Esophagus (tissue), 2 donors: ENCODE data around the gene TPD52L1. TPM values are rescaled to one million over a fixed set of nuclear protein-coding genes. Genes with fewer than 3 reads are reported as not detected.

ENCODE experiments used
- H3K27ac ChIP-seq, 2 donors: one replicate each; pipeline ENCODE4 v1.5.1; 2013; ENCODE audit warnings: low read depth in 2 of 2, mild to moderate bottlenecking in 2 of 2, inconsistent platforms in 1 of 2, low read length in 1 of 2, moderate library complexity in 1 of 2
- H3K27me3 ChIP-seq, 2 donors: one replicate each; pipeline ENCODE4 v1.6.1; 2013; ENCODE audit warnings: low read length in 2 of 2, control low read depth in 1 of 2, mild to moderate bottlenecking in 1 of 2; ENCODE audit not compliant: insufficient read depth in 2 of 2, control insufficient read depth in 1 of 2
- H3K36me3 ChIP-seq, 2 donors: one replicate each; pipeline ENCODE4 v1.6.1; 2013; ENCODE audit warnings: low read length in 1 of 2; ENCODE audit not compliant: control insufficient read depth in 2 of 2, insufficient read depth in 2 of 2
- H3K4me1 ChIP-seq, 2 donors: one replicate each; pipeline ENCODE4 v1.6.1; 2013; ENCODE audit warnings: low read length in 1 of 2; ENCODE audit not compliant: control insufficient read depth in 2 of 2, insufficient read depth in 2 of 2
- H3K4me3 ChIP-seq, 2 donors: one replicate each; pipeline ENCODE4 v1.5.1; 2013; ENCODE audit warnings: low read length in 2 of 2, mild to moderate bottlenecking in 2 of 2, low read depth in 1 of 2, moderate library complexity in 1 of 2
- H3K9me3 ChIP-seq, 2 donors: one replicate each; pipeline ENCODE4 v1.6.1; 2013; ENCODE audit warnings: mild to moderate bottlenecking in 2 of 2, low read depth in 1 of 2, low read length in 1 of 2, moderate library complexity in 1 of 2; ENCODE audit not compliant: control insufficient read depth in 2 of 2, insufficient read depth in 1 of 2
- WGBS, 2 donors: extraction: QIAGEN DNeasy Blood & Tissue Kit; methylation state at CpG; one replicate each; pipeline ENCODE4 v1.1.7; 2013; 5-methylcytosine and 5-hydroxymethylcytosine counted together
- polyA plus RNA-seq, 2 donors: library from polyadenylated mRNA; stranded (reverse); fragments of 200-250 nt; gene quantifications; one replicate each; pipeline ENCODE4 v1.2.3, GENCODE V29; 2013
- donor health status: healthy with polysubstance abuse.
- donor health status: Bipolar disorder and iron deficiency.

TPD52L1 gene
- polyA plus RNA-seq, 2 donors = 154 to 245 TPM

GRCh38 chr6:125299257-125299656 lies 145.7 kb downstream of the TPD52L1 start:
- Histone ChIP-seq H3K4me3 (no peak overlapping the region), H3K27ac (no peak overlapping the region), H3K36me3 (peaks cover 3 to 7% of the 10 kb centered on the region in 2 donors), H3K9me3 (no peaks in the 10 kb centered on the region), H3K4me1 (no peaks in the 10 kb centered on the region), H3K27me3 (no peaks in the 10 kb centered on the region)
- WGBS, 2 donors = 82 to 90% methylated on average over 3 of the region's 3 CpGs

DNA sequence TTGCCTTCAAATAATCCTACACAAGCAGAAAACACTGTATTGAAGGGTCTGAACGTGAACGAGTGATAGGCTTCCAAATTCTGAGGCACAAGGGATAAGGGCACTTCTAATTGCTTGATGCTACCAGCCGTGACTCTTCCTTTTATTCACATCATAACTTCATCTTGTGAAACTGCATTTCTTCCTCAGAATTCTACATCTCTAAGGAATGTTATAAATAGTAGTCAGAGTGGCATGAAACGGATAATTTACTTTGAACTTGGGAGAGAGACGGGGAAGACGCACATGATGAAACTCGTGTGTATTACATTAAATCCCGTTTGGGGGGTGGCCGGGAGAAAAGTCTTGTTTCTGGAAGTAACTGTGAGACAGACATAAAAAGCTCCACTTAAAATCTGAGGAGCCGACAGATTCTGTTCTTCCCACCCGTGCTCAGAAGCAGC lies 147.4 kb downstream of the TPD52L1 start:
- Histone ChIP-seq H3K27me3 (no peaks in the 10 kb centered on the region), H3K4me1 (no peaks in the 10 kb centered on the region), H3K4me3 (peak overlapping the region; percentile 77 to 93), H3K27ac (peak overlapping the region; percentile 94 to 96), H3K36me3 (peaks cover 3 to 7% of the 10 kb centered on the region in 2 donors), H3K9me3 (no peaks in the 10 kb centered on the region)
- 3% methylated on average over 11 of the region's 11 CpGs for WGBS, 2 donors

GRCh38 chr6:125301435-125302391 lies 148.1 kb downstream of the TPD52L1 start, which contains the start of gene HDDC2:
Gene HDDC2, minus strand, starts transcription at chr6:125301967. Its CDS starts 35 bp downstream, at chr6:125301932.
- H3K27me3 ChIP-seq = no peaks in the 10 kb centered on the region
- peak within 1 kb of the TSS; percentile 94 to 96 for H3K27ac ChIP-seq
- no peaks in the 10 kb centered on the region for H3K9me3 ChIP-seq
- H3K4me1 ChIP-seq = no peaks in the 10 kb centered on the region
- H3K4me3 ChIP-seq = peak within 1 kb of the TSS; percentile 77 to 93
- 4 to 5% methylated on average over 52 to 67 of the region's 67 CpGs for WGBS, 2 donors
- H3K36me3 ChIP-seq = peaks cover 3 to 7% of the 10 kb centered on the region in 2 donors

DNA sequence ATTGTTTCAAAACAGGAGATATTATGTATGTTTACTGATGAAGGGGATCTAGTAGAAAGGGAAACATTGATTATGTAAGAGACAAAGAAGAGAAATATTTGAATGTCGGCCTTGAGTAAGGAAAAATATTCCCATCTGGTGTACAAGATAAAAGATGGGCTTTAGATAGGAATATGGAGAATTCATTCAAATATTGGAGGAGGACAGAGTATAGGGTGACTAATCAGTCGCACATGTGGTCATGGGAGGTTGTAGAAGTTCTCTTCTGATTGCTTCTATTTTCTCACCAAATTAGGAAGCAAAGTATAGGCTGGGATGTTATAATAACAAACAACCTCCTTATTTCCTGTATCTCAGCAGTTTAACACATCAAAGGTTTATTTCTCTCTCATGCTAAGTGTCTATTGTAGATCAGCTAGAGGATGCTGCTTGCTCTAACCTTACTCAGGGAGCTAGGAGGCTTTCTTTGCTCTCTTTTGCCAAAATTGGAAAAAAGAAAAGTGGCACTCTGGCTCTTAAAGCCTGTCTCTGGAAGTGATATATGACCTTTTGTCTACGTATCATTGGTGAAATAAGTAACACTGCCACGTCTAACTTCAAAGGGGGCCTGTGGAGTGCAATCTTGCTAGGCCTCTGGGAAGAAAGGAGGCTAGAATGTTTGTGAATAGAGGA lies 149.4 kb downstream of the TPD52L1 start:
- Histone ChIP-seq H3K4me1 (no peaks in the 10 kb centered on the region), H3K4me3 (no peak overlapping the region), H3K36me3 (peaks cover 3 to 4% of the 10 kb centered on the region in 2 donors), H3K9me3 (no peaks in the 10 kb centered on the region), H3K27ac (peak overlapping the region; percentile 72 to 74), H3K27me3 (no peaks in the 10 kb centered on the region)
- 82% methylated on average over 4 of the region's 4 CpGs for WGBS, 2 donors

- H3K27me3 ChIP-seq = no peaks in the 10 kb centered on the region
- peaks cover 0 to 4% of the 10 kb centered on the region in 2 donors for H3K36me3 ChIP-seq
- H3K27ac ChIP-seq = peak overlapping the region; percentile 72 to 74
- H3K4me1 ChIP-seq = no peaks in the 10 kb centered on the region
- H3K4me3 ChIP-seq = no peak overlapping the region
- 56% methylated on average over 1 of the region's 1 CpG; no CpG with 5 or more reads in 1 of the 2 donors for WGBS, 2 donors
- H3K9me3 ChIP-seq = no peaks in the 10 kb centered on the region
Measured at GRCh38 chr6:125303512-125303854, 149.9 kb downstream of the TPD52L1 start.

- 87 to 91% methylated on average over 3 of the region's 3 CpGs for WGBS, 2 donors
- Histone ChIP-seq H3K27ac (no peak overlapping the region), H3K4me3 (no peak overlapping the region), H3K4me1 (no peaks in the 10 kb centered on the region), H3K9me3 (no peaks in the 10 kb centered on the region), H3K27me3 (no peaks in the 10 kb centered on the region), H3K36me3 (no peaks in the 10 kb centered on the region)
Measured at GRCh38 chr6:125304970-125305660, 151.5 kb downstream of the TPD52L1 start.

DNA sequence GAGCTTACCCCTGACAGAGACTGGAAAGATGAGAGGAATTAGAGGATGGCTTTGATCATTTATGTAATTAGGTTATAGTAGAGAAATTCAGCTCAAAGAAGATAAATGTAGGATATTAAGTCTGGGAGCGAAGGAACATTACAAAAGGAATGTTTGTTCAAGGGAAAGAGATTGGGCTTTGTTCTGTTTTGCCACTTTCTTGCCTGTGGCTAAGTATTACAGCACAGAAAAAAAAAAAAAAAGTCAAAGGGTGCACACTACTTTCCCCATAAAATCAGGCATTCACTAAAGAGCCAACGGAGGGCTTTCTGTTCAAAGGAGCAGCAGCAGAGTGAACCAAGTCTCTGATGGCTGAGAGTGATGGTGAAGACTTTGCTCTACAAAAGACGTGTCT lies 153.2 kb downstream of the TPD52L1 start:
- Histone ChIP-seq H3K4me1 (no peaks in the 10 kb centered on the region), H3K4me3 (no peak overlapping the region), H3K27ac (no peak overlapping the region), H3K27me3 (no peaks in the 10 kb centered on the region), H3K9me3 (no peaks in the 10 kb centered on the region), H3K36me3 (no peaks in the 10 kb centered on the region)
- WGBS, 2 donors = 68 to 71% methylated on average over 3 of the region's 3 CpGs

DNA sequence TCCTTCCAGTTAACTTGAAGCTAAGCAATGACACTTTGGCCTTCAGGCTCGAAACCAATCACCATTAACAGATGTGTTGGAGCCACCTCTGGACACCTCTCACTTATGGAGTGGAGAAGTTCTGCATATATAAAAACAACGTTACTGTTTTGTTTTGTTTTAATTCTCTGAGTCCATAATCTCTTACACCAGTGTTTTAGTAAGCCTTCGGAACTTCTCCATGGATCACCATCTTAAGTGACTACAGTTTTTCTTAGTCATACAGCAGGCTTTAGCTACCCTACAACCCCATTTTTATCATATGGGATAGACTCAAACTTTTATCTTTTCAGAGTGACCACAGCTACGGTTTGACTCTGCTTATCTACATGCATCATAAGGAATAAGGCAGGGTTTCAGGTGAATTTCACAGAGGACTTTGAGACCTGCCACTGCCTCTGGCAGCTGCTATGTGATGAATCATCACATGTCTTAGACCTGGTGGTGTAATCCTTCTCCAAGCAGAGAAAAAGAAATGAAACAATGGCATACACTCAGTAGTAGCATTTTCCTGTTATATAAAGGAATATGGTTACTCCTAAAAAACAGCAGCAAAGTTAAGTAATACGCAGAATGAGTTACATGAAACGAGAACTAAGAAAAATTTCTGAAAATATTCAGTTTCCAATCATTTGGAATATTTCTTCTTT lies 153.7 kb downstream of the TPD52L1 start:
- Histone ChIP-seq H3K4me3 (no peak overlapping the region), H3K9me3 (no peaks in the 10 kb centered on the region), H3K27ac (no peak overlapping the region), H3K36me3 (no peaks in the 10 kb centered on the region), H3K4me1 (no peaks in the 10 kb centered on the region), H3K27me3 (no peaks in the 10 kb centered on the region)
- WGBS, 2 donors = 70 to 76% methylated on average over 6 of the region's 6 CpGs
